NCI-H1436 (cell line): ENCODE data around the gene SURF4.
"Not testable (repeated sequence)": the region's sequence is repeated elsewhere in the genome, so short reads cannot be mapped to it uniquely, and the experiment has no call there.

ENCODE experiments used
- DNase-seq: peaks from one replicate; lab custom pipeline; 2025; lab: John Stamatoyannopoulos, UW

Gene SURF4

DNA sequence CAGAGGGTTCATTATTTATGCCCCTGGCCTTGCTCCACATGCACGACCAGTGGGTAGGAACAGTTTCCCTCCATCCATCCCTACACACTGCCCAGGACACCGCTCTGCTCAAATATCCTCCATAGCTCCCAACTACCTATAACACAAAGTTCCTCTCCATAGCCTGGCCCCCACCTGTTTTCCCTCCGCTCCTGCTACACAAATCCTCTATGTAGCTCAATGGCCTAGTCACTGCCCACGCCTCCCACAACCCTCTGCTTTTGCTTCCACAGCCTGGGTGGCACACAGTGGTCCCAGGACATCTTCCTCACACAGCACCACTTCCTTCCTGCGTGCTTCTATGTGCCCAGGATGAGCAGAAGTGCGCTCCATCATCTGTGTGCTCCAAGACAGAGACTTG, 21.5 kb upstream of the SURF4 start:
- no peak for DNase-seq

DNA sequence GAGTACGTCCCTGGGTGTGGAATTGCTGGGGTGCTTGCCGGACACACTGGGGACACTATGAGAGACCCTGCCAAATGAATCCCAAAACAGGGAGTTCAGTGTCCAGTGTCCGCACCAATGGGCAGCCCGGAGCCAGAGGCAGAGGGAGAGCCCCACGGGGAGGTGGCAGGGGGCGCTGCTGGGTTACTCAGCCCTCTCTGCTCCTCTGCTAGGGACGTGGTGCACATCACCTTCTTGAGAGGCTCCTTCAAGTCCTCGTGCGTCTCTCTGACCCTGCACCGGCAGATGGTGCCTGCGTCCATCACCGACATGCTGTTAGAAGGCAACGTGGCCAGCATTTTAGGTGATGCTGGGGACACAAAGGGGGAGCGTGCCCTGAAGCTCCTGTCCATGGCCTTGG, 21.1 kb upstream of the SURF4 start:
- DNase-seq, result no peak

DNA sequence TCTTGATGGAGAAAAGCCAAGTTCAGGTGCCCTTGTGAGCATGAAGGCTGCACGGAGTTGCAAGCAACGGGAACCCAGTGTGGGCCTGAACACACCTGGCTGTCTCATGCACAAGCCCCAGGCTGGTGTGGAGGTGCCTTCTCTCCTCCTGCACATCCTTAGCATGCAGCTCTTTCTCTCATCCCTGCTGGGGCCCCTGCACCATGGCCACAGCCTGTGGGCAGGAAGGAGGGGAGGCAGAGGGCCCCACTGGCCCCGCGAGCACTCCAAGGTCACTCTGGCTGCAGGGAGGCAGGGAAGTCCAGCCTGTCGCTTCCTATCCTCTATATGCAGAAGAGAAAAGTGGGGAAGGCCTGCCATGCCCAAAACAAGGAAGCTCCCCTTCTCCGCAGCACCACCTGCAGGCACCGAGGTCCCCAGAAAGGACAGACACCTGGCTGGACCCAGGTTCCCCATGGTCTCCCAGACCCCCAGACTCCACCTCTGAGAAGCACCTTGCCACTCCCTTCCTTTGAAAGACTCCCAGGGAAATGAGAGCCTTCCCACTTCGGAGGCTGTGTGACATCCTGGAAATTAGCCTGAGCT, 18.9 kb upstream of the SURF4 start:
- no peak for DNase-seq

DNA sequence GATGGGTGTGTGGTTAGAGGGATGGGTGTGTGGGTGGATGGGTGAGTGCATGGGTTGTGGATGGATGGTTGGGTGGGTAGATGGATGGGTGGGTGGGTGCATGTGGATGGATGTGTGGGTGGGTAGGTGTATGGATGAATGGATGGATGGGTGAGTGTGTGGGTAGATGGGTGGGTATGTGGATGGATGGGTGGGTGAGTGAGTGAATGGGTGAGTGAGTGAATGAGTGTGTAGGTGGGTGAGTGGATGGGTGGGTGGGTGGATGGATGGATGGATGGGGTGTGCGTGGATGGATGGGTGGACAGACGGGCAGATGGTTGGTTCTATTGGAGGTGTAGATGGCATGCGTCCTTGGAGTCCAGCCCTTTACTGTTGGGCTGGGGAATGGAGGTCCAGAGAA, 17.5 kb upstream of the SURF4 start:
- DNase-seq, result no peak

DNA sequence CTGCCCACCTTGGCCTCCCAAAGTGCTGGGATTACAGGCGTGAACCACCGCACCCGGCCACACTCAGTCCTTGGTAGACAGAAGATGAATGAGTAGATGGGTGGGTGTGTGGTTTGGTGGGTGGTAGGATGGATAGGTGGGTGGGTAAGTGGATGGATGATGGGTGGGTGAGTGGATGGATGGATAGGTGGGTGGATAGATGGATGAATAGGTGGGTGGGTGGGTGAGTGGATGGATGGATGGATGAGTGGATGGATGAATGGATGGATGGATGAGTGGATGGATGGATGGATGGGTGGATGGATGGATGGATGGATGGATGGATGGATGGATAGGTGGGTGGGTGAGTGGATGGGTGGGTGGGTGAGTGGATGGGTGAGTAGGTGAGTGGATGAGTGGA, 16.4 kb upstream of the SURF4 start:
- DNase-seq, result not testable (repeated sequence)

DNA sequence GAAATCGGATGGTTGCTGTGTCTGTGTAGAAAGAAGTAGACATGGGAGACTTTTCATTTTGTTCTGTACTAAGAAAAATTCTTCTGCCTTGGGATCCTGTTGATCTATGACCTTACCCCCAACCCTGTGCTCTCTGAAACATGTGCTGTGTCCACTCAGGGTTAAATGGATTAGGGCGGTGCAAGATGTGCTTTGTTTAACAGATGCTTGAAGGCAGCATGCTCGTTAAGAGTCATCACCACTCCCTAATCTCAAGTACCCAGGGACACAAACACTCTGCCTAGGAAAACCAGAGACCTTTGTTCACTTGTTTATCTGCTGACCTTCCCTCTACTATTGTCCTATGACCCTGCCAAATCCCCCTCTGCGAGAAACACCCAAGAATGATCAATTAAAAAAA, 15.6 kb upstream of the SURF4 start:
- DNase-seq, result not testable (repeated sequence)

DNA sequence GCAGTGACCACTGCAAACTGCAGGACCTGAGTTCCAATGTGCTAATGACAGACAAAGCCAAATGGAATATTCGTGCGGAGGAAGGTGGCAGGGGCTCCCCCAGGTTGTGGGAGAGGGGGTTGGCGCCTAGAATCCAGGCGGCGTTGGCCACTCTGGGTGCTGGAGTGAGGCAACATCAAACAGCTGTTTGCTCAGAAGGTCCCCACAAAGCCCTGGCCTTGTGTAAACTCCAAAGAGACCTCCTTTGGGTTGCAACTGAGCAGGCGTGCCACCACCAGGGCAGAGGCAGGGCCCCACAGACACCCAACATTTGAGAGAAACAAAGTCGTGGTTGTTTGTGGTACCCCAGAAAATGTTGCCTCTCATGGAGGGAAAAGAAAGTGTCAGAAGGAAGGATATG, 14.9 kb upstream of the SURF4 start:
- DNase-seq, result no peak

DNA sequence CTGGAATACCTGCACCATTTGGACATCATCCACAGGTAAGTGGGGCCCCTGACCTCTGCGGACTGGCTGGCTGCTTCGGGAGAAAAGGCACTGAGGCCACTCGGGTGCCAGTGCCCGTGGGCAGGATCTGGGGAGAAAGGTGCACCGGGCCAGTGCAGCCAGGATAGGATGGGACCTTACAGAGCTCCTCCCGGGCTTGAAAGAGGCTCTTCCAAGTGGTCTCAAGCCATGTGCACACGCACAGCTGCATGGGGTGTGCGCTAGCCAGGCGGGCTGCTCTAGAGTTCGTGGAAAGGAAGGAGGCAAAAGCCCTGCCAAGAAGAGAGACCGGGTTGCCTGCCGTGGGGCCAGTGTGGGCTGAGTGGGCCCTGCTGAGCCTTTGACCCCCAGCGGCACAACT, 13.7 kb upstream of the SURF4 start:
- no peak for DNase-seq

DNA sequence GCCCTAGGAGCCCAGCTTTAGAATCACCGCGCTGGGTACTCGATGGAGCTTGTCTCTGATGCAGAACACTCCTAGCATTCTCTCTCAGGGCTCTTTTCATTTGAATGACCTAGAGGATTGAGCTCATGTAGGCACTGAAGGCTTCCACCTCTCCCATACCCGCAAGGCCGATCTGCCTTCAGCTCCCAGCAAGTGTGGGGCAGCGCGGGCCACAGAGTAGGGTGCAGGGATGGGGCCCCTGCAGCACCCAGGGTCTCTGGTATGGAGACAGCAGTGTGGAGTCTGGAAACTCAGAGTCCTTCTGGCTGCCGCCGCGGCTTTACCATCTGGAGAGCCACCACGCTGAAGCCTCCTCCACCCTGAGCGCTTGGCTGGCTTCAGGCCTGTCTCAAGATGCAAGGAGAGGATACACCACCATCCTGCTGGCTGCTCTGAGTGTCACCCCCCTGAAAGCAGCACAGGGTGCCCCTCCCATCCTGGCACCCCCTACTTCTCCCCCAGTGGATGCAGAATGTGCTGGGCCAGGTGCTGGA, 13.2 kb upstream of the SURF4 start:
- no peak for DNase-seq

DNA sequence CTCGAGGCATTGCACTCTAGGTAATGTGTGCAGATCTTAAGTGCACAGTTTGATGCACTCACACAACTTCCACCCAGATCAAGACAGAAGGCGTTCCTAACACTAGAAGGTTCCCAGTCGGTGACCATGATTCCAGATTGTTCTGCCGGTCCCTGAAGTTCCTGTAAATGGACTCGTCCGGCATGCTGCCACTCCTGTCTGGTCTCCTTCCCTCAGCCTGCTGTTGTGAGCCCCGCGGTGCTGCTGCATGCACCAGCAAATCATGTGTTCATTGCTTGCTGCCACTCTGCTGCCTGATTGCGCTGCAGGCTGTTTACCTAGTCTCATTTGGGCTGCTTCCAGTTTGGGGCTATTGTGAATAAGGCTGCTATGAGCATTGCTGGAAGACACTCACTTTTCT, 11.8 kb upstream of the SURF4 start:
- no peak for DNase-seq

DNA sequence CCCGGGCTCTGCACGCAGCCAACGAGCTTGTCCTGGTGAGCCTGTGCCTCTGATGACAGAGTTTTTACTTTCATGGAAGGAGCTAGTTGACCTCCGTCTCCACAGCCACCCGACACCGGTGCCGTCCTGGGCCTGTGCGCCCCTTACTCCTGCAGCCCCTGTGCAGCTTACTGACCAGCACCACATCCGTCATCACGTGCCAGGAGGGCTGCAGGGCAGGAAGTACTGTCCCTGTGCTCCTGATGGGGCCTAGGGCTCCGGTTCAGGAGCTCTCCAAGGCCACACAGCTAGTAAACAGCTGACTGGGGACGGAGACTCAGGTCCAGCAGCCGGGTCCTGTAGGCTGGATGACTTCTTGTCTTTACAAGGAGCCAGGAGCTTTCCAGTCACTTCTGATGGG, 10.5 kb upstream of the SURF4 start:
- DNase-seq, result no peak

DNA sequence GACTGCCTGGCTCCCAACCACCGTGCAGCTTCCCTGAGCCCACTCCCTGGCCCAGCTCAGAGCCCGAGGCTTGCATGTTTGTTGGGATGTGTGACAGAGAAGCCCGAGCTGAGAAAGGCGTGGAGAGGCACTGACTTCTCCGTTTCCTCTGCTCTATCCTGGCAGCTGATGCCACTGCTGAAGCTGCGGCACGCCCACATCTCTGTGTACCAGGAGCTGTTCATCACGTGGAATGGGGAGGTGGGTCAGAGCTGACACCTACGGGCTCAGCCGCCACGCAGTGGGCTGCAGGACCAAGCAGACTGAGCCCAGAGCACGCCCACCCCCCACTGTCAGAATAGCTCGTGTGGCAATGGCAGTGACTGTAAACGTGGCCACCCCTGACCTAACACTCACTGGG, 9.6 kb upstream of the SURF4 start:
- no peak for DNase-seq

DNA sequence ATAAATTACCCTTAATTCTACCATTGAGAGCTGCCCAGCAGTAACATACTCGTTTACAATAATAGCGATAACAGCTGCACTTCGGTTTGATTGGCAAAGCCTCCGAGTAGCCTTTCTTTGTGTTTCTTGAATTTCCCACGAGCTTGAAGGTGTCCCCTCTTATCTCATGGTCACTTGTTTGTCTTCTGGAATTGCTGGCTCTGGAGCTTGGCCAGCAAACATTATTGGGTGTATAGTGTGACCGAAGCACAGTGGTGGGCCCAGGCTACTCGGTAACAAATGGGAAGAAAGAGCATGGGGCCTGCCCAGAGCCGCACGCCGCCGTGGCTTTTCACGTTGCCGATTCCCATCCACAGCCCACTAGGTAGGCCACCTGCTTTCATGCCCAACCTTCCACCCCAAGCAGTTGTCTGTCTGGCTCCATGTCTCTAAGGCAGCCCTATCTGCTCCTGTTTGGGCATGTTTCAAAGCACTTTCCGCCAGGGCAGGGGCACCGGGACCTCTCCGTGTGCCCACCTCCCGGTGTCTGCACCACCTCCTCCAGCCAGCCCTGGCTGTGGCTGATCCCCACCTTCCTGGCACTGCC, 9.0 kb upstream of the SURF4 start:
- DNase-seq, result no peak

DNA sequence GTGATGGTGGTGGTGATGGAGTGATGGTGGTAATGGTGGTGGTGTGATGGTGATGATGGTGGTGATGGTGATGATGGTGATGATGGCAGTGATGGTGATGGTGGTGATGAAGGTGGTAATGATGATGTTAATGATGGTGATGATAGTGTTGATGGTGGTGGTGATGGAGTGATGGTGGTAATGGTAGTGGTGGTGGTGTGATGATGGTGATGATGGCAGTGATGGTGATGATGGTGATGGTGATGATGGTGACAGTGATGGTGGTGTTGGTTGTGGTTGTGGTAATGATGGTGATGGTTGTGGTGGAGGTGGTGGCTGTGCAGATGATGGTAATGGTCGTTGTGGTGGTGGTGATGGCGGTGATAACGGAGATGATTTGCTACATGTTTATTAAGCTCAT, 7.6 kb upstream of the SURF4 start:
- DNase-seq, result no peak

DNA sequence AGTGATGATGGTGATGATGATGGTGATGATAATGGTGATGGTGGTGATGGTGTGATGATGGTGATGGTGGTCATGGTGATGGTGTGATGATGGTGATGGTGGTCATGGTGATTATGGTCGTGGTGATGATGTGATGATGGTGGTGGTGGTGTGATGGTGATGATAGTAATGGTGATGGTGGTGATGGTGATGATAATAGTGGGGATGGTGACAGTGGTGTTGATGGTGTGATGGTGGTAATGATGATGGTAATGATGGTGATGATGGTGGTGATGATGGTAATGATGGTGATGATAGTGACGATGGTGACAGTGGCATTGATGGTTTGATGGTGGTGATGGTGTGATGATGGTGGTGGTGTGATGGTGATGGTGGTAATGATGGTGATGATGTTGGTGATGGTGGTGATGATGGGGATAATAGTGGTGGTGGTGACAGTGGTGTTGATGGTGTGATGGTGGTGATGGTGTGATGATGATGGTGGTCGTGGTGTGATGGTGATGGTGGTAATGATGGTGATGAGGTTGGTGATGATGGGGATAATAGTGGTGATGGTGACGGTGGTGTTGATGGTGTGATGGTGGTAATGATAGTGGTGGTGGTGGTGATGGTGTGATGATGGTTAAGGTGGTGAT, 6.8 kb upstream of the SURF4 start:
- DNase-seq, result no peak

DNA sequence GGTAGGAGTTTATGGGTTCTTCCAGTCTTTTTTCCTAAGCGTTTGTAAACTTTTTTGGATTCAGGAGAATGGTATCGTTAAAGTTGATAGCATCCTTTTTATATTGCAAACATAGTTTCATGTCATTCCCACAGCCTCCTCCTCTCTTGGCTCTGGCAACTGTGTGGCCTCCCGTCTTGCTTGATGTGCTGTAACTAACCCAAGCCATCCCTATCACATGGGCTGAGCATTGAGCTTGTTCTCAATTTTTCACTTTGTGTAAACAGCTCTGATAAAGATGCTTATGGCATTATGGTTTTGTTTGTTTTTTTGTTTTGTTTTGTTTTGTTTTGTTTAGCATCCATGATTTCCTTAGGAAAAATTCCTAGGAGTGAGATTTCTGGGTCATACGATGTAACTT, 4.9 kb upstream of the SURF4 start:
- no peak for DNase-seq

DNA sequence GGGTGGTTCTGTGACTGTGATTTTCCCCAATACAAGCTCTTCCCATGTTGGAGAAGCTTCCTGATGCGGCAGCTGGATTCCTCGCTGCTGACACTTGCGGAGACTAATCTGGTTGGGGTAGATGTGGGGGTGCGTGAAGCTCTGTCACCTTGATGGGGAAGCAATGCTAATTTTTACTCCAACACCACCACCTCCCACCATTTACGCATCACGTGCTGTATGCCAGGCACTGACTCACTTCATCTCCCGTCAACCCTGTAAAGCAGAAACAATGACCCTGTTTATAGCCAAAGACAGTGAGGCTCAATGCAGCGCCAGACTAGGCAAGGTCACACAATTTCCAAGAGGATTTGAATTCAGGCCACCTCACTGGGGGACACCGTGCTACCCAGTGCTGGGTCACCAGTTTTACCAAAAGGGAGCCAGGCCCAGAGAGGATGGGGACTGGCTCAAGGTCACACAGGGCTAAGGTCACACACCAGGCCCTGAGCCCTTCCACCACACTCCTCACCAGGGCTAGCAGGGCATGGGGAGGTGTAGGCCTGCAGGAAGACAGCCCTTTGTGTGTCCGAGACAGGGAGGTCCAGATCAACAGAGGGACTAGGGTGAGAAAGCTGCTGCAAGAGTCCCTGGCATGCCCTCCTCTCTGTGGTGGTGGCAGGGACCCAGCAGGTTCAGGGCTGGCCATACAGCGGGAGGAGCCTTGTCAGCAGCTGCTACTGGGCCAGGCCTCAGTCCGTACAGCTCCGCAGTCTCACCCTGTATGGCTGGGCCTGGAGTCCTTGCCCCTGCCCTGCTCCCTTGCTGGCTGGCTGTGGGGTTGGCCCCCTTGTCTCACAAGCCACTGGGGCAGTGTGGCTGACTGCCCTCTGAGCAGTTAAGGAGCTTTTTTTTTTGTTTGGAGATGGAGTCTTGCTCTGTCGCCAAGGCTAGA, 3.6 kb upstream of the SURF4 start:
- DNase-seq, result no peak

DNA sequence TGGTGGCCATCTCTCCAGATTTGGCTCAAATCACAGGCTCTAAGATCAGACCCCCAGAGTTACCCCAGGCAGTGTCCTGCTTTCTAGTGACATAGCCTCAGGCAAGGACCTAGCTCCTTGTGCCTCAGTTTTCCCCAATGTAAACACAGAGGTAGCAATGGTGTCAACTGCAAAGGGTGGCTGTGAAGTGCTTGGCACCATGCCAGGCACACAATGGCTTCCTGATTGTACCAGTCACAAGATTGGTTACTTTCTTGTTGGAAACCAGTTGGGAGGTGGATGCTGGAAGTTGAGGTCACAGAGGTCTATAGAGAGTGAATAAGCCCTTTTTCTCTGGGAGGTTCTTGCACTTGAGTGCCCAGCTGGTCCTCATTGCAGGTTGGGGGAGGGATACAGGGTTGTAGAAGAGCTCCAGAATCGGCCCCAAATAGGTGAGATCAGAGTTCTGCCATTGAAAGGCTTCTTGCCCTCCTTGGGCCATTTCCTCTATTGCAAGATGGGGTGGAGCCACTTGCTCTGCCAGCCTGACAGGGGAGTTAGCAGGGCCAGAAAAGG, 2.6 kb upstream of the SURF4 start:
- DNase-seq, result no peak

DNA sequence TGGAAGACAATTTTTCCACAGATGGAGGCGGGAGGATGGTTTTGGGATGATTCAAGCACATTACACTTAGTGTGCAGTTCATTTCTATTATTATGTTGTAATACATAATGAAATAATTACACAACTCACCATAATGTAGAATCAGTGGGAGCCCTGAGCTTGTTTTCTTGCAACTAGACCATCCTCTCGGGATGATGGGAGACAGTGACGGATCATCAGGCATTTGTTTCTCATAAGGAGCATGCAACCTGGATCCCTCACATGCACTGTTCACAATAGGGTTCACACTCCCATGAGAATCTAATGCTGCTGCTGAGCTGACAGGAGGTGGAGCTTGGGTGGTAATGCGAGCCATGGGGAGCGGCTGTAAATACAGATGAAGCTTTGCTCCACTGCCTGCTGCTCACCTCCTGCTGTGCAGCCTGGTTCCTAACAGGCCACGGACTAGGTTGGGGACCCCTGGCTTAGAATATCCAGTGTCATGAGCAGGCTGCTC, 1.9 kb upstream of the SURF4 start:
- DNase-seq, result no peak

DNA sequence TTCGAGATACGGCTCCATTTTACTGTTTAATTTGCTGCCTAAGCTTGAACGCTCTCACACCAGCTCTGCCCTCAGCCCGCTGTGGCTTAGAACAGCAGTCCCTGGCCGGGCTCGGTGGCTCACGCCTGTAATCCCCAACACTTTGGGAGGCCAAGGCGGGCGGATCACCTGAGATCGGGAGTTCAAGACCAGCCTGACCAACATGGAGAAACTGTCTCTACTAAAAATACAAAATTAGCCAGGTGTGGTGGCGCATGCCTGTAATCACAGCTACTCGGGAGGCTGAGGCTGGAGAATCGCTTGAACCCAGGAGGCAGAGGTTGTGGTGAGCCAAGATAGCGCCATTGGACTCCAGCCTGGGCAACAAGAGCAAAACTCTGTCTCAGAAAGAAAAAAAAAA, 1.4 kb upstream of the SURF4 start:
- not testable (repeated sequence) for DNase-seq

DNA sequence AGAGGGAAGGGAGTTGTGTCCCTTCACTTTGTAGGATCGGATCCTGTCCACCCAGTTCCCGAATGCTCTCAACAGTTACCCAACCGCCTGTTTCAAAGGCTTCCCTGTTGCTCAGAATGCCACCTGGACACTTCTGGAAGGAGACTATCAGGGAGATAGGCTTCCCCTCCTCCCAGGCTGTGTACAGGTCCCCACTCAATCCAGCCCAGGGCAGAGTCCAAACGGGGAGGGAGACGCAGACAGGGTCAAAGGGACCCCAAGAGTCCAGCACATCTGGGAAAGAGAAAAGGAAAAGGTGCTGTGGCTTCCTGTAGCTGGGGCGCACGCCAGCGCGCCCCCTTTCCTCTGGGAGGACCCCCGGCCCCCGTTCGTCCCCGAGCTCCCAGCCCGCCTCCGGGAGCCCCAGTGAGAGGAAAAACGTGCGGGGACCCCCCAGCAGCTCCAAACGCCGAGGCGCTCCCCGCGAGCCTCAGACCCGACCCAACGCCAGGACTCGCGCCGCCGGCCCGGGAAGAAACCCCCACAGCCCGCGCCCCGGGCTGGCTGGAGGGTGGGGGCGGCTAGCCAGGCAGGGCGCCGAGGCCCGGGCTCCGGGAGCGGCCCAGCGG, 640 bp downstream of the SURF4 start:
- no peak for DNase-seq
